Astrocyte (in vitro differentiated cells and primary cell): ENCODE measurements around the gene PRM2. TPM values are rescaled to one million over a fixed set of nuclear protein-coding genes. Genes with fewer than 3 reads are reported as not detected.

Source experiments
- DNase-seq: peaks from one replicate; pipeline ENCODE4 v3.0.0-alpha.2; 2010; ENCODE audit warnings: low read depth
- FAIRE-seq: peaks from 2 replicates; lab custom pipeline; 2011; peaks lifted over from hg19 to GRCh38; lab: Jason Lieb, UNC
- H2AFZ ChIP-seq: 2 replicates; pipeline ENCODE4 v1.6.0; 2012; ENCODE audit warnings: low read depth, low read length, inconsistent platforms
- H3K27ac ChIP-seq: 2 replicates; pipeline ENCODE4 v1.5.1; 2011; ENCODE audit warnings: low read depth, low read length, inconsistent platforms
- H3K27me3 ChIP-seq: 2 replicates; pipeline ENCODE4 v1.6.0; 2011; ENCODE audit warnings: low read length, inconsistent platforms; ENCODE audit not compliant: insufficient read depth
- H3K36me3 ChIP-seq: 2 replicates; pipeline ENCODE4 v1.5.1; 2011; ENCODE audit warnings: low read length, inconsistent platforms; ENCODE audit not compliant: insufficient read depth
- H3K4me1 ChIP-seq: 2 replicates; pipeline ENCODE4 v1.5.1; 2011; ENCODE audit warnings: low read length, inconsistent platforms; ENCODE audit not compliant: insufficient read depth
- H3K4me2 ChIP-seq: 2 replicates; pipeline ENCODE4 v1.6.0; 2012; ENCODE audit warnings: low read length, inconsistent platforms
- H3K4me3 ChIP-seq: 2 replicates; pipeline ENCODE4 v1.5.1; 2011; ENCODE audit warnings: low read depth, mild to moderate bottlenecking, low read length, inconsistent platforms; ENCODE audit not compliant: insufficient read depth
- H3K79me2 ChIP-seq: 2 replicates; pipeline ENCODE4 v1.6.0; 2012; ENCODE audit warnings: mild to moderate bottlenecking, low read length, inconsistent platforms; ENCODE audit not compliant: insufficient read depth
- H3K9ac ChIP-seq: 2 replicates; pipeline ENCODE4 v1.6.0; 2012; ENCODE audit warnings: mild to moderate bottlenecking, low read length, inconsistent platforms
- H3K9me3 ChIP-seq: 2 replicates; pipeline ENCODE4 v1.5.1; 2012; ENCODE audit warnings: low read depth, mild to moderate bottlenecking, low read length, inconsistent platforms; ENCODE audit not compliant: insufficient read depth
- H4K20me1 ChIP-seq: 2 replicates; pipeline ENCODE4 v1.6.0; 2012; ENCODE audit warnings: low read length, inconsistent platforms; ENCODE audit not compliant: insufficient read depth
- H3K27ac Mint-ChIP-seq: one replicate; pipeline ENCODE4 v1.8.0; 2021; ENCODE audit warnings: mild to moderate bottlenecking, mixed read lengths; ENCODE audit not compliant: unreplicated experiment
- H3K27me3 Mint-ChIP-seq: one replicate; pipeline ENCODE4 v1.8.0; 2021; ENCODE audit warnings: low read depth, mixed read lengths; ENCODE audit not compliant: unreplicated experiment
- H3K36me3 Mint-ChIP-seq: one replicate; pipeline ENCODE4 v1.8.0; 2021; ENCODE audit warnings: low read depth, mixed read lengths; ENCODE audit not compliant: unreplicated experiment
- H3K4me1 Mint-ChIP-seq: one replicate; pipeline ENCODE4 v1.8.0; 2021; ENCODE audit warnings: low read depth, mixed read lengths; ENCODE audit not compliant: unreplicated experiment
- H3K4me3 Mint-ChIP-seq: one replicate; pipeline ENCODE4 v1.8.0; 2021; ENCODE audit warnings: mild to moderate bottlenecking, moderate library complexity, mixed read lengths; ENCODE audit not compliant: unreplicated experiment
- H3K9me3 Mint-ChIP-seq: one replicate; pipeline ENCODE4 v1.8.0; 2021; ENCODE audit warnings: mild to moderate bottlenecking, mixed read lengths; ENCODE audit not compliant: unreplicated experiment
- EZH2 ChIP-seq: IDR thresholded peaks from 2 replicates; pipeline ENCODE4 v1.6.1; 2012; ENCODE audit warnings: mild to moderate bottlenecking, low read length, inconsistent platforms; ENCODE audit not compliant: insufficient read depth
- total RNA-seq: library from RNA; stranded (reverse); gene quantifications from 2 replicates; pipeline ENCODE4 v1.2.1, GENCODE V29; 2021
- TF ChIP-seq, protein P1 (sequence below): IDR thresholded peaks from 2 replicates; pipeline ENCODE4 v1.5.1; 2011; ENCODE audit warnings: low read depth, mild to moderate bottlenecking, inconsistent platforms, low read length, moderate library complexity; ENCODE audit not compliant: insufficient read depth

Gene PRM2
- total RNA-seq, 1 donor from 2014 or later, result not detected

DNA sequence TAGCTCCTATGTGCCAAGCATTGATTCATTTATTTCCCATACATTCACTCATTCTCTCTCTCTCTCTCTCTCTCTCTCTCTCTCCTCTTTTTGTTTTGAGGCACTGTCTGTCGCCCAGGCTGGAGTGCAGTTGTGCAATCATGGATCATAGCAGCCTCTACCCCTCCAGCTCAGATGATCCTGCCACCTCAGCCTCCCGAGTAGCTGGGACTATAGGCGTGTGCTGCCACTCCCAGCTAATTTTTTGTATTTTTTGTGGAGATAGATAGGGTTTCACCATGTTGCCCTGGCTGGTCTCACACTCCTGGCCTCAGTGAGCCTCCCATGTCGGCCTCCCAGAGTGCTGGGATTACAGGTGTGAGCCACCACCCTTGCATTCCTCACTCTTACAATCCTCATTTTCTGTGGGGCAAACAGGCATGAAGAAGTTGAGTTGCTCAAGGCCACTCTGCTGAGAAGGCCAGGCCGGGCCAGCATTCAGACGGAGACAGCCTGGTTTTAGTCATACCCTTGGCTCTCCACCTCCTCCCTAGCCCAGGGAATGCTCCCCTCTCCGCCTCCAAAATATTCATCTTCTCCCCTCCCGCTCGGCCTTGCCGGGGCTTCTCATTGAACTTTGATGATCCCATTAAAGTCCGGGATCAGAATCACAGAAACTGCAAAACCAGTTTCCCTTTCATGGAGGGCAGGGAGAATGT lies 765 bp upstream of the PRM2 start:
- Histone ChIP-seq H3K36me3 (no peaks in the 10 kb centered on the region), H3K79me2 (no peaks in the 10 kb centered on the region), H3K4me1 (no peaks in the 10 kb centered on the region), H3K4me3 (no peak overlapping the region), H3K9ac (no peak overlapping the region), H3K27me3 (peaks cover 2% of the 10 kb centered on the region), H3K27ac (no peak overlapping the region), H3K9me3 (no peaks in the 10 kb centered on the region), H3K4me2 (no peak overlapping the region), H4K20me1 (no peaks in the 10 kb centered on the region), H2AFZ (no peak overlapping the region)
- FAIRE-seq (no peak), DNase-seq (no peak)
- Mint-ChIP-seq H3K36me3 (peaks cover 2% of the 10 kb centered on the region), H3K27ac (no peak overlapping the region), H3K4me3 (no peak overlapping the region), H3K4me1 (peaks cover 4% of the 10 kb centered on the region), H3K9me3 (peaks cover 7% of the 10 kb centered on the region), H3K27me3 (peaks cover 29% of the 10 kb centered on the region)
- TF ChIP-seq EZH2, result no peak
- TF ChIP-seq, protein P1, sequence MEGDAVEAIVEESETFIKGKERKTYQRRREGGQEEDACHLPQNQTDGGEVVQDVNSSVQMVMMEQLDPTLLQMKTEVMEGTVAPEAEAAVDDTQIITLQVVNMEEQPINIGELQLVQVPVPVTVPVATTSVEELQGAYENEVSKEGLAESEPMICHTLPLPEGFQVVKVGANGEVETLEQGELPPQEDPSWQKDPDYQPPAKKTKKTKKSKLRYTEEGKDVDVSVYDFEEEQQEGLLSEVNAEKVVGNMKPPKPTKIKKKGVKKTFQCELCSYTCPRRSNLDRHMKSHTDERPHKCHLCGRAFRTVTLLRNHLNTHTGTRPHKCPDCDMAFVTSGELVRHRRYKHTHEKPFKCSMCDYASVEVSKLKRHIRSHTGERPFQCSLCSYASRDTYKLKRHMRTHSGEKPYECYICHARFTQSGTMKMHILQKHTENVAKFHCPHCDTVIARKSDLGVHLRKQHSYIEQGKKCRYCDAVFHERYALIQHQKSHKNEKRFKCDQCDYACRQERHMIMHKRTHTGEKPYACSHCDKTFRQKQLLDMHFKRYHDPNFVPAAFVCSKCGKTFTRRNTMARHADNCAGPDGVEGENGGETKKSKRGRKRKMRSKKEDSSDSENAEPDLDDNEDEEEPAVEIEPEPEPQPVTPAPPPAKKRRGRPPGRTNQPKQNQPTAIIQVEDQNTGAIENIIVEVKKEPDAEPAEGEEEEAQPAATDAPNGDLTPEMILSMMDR, result no peak

DNA sequence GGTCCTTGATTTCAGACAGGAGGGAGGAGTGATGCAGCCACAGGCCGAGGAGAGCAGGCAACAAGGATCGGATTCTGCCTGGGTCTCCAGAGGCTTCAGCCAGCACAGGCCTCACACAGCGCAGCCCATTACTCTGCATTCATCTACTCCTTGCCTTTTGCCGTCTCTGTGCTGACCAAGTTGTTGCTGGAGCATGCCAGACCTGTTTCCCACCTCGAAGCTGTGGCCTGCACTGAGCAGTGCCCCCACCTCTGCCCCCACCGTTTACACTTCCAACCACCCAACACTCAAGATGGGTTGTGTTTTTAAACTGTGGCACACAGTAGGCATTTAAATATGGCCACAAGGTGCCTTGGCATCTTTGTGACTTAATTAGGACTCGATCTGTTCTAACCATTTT lies 1.3 kb downstream of the PRM2 start:
- H3K27ac Mint-ChIP-seq, result no peak overlapping the region
- no peak overlapping the region for H3K4me2 ChIP-seq
- no peaks in the 10 kb centered on the region for H3K36me3 ChIP-seq
- no peak overlapping the region for H3K27ac ChIP-seq
- H3K4me1 ChIP-seq, result no peaks in the 10 kb centered on the region
- H3K27me3 Mint-ChIP-seq, result peaks cover 35% of the 10 kb centered on the region
- no peak overlapping the region for H2AFZ ChIP-seq
- no peaks in the 10 kb centered on the region for H3K79me2 ChIP-seq
- TF ChIP-seq, protein P1, result no peak
- TF ChIP-seq EZH2, result no peak
- DNase-seq (no peak), FAIRE-seq (no peak)
- H3K9me3 ChIP-seq, result no peaks in the 10 kb centered on the region
- H3K9me3 Mint-ChIP-seq, result peaks cover 7% of the 10 kb centered on the region
- H3K36me3 Mint-ChIP-seq, result peaks cover 2% of the 10 kb centered on the region
- peaks cover 4% of the 10 kb centered on the region for H3K4me1 Mint-ChIP-seq
- H3K27me3 ChIP-seq, result peaks cover 2% of the 10 kb centered on the region
- no peak overlapping the region for H3K9ac ChIP-seq
- no peak overlapping the region for H3K4me3 ChIP-seq
- no peaks in the 10 kb centered on the region for H4K20me1 ChIP-seq
- H3K4me3 Mint-ChIP-seq, result no peak overlapping the region

DNA sequence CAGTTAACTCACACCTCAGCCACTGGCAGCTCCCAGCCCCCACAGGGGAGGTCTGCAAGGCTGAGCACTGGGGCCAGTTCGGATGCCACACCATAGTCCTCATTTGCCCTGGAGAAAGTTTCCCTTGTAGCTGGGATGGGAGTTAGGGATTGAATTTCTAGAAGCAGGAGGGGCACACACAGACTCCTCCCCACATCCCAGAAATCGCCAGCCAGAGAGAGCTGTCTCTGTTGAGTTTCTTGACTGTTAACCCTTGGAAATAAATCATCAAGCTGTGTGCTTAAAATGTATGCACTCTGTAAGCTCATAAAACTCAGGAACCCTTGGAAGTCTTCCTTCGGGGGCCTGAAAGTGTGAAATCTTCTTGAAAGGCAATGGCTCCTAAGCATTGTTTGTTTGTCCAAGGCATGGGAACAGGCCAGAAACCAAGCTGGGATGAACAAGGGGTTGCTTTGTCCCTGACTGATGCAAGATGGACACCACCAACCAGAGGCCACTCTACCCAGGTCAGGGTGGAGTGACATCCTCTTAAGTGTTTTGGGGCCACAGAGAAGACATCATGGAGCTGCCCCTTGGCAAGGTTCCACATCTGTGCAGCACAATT lies 2.5 kb downstream of the PRM2 start:
- Histone ChIP-seq H3K4me1 (no peaks in the 10 kb centered on the region), H3K27me3 (peaks cover 2% of the 10 kb centered on the region), H3K79me2 (no peaks in the 10 kb centered on the region), H3K36me3 (no peaks in the 10 kb centered on the region), H3K9ac (no peak overlapping the region), H4K20me1 (no peaks in the 10 kb centered on the region), H3K4me2 (no peak overlapping the region), H3K9me3 (no peaks in the 10 kb centered on the region), H2AFZ (peak overlapping the region; percentile 10), H3K4me3 (no peak overlapping the region), H3K27ac (no peak overlapping the region)
- peaks cover 7% of the 10 kb centered on the region for H3K9me3 Mint-ChIP-seq
- H3K4me3 Mint-ChIP-seq, result no peak overlapping the region
- TF ChIP-seq, protein P1, result no peak
- TF ChIP-seq EZH2, result no peak
- H3K27ac Mint-ChIP-seq, result no peak overlapping the region
- DNase-seq (no peak), FAIRE-seq (no peak)
- H3K36me3 Mint-ChIP-seq, result peaks cover 2% of the 10 kb centered on the region
- peaks cover 4% of the 10 kb centered on the region for H3K4me1 Mint-ChIP-seq
- peaks cover 34% of the 10 kb centered on the region for H3K27me3 Mint-ChIP-seq
